ENCODE data around the gene AQP12B.
"Not testable (repeated sequence)": the region's sequence is repeated elsewhere in the genome, so short reads cannot be mapped to it uniquely, and the experiment has no call there.

The AQP12B gene

GRCh38 chr2:240683329-240683979, 769 bp upstream of the AQP12B start:
- not testable (repeated sequence) for DNase-seq

DNA sequence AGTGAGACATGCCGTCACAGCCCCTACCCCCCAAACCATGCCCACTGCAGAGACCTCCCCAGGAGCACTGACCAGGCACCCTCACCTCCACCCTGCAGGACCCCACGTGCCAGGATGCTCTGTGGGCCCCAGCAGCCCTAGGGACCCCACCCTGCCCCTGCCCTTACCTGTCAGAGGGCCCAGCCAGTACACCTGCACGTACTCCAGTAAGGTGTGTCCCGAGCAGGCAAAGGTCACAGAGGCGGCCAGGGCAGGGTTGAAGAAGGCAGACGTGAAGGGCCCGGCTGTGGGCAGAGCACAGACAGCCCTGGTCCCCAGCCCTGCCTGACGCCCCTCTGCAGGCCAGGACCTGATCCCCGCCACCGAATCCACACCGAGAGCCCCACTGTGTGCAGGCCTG, 2.5 kb downstream of the AQP12B start:
- DNase-seq = not testable (repeated sequence)

GRCh38 chr2:240678909-240679308, 3.8 kb downstream of the AQP12B start:
- DNase-seq = not testable (repeated sequence)

DNA sequence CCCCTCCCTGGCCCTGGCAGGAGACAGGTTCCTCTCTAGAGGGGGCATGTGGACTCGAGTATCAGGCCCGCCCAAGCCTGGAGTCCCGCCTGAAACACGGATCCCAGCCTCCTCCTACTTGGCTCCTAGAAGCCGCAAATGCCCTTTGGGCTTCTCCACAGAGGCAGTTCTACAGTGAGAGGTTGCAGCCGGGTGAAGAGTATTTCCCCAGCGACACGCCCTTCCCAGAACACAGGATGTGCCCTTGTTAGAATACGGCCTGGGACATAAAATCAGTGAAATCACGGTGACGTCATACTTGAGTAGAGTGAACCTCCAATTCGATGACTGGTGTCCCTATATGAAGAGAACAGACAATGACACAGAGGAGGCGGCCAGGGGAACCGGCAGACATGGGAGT, 4.6 kb downstream of the AQP12B start:
- not testable (repeated sequence) for DNase-seq

GRCh38 chr2:240675345-240675744, 7.3 kb downstream of the AQP12B start:
- not testable (repeated sequence) for DNase-seq

DNA sequence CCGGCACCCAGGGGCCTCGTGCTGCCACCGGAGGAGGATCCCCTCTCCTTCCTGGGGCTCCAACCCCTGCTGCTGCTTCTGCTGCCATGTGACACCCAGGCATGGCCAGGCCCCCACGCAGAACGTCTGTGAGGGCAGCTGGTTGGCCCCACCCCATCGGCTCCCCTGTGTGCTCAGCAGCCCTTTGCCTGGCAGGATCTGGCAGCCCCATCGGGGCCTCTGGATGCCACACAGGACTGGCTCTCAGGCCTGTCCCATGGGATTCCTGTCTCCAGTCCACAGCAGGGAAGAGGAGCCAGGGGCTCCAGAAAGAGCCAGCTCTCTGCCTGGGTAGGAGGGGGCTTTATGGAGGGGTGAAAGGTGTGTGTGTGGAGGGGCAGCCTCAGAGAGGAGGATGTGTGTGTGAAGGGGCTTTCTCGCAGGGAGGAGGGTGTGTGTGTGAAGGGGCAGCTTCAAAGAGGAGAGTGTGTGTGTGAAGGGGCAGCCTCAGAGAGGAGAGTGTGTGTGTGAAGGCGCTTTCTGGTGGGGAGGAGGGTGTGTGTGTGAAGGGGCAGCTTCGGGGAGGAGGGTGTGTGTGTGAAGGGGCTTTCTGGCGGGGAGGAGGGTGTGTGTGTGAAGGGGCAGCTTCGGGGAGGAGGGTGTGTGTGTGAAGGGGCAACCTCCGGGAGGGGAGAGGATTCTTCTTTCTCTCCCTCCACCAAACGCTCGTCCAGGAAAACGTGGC, 8.1 kb downstream of the AQP12B start:
- DNase-seq = not testable (repeated sequence)

DNA sequence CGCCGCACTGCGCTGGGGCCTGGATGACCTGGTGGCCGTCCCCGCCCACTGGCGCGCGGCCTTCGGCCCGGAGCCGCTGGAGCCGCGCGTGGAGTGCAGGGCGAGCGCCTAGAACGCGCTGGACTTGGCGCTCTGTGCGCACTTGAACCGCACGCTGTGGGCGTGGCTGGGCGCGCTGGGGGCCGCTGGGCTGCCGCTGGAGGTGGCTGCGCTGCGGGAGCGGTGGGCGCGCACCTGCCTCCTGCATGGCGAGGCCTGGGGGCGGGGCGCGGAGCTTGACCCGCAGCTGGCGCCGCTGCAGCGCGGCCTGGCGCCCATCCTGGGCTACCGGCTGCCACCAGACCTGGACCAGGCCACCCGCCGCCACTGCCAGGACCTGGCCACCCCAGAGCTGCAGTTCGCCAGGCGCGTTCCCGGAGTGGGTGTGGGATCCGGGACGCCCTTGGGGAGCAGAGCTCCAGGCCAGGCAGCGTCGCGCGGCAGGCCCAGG, 9.9 kb downstream of the AQP12B start:
- DNase-seq = no peak

DNA sequence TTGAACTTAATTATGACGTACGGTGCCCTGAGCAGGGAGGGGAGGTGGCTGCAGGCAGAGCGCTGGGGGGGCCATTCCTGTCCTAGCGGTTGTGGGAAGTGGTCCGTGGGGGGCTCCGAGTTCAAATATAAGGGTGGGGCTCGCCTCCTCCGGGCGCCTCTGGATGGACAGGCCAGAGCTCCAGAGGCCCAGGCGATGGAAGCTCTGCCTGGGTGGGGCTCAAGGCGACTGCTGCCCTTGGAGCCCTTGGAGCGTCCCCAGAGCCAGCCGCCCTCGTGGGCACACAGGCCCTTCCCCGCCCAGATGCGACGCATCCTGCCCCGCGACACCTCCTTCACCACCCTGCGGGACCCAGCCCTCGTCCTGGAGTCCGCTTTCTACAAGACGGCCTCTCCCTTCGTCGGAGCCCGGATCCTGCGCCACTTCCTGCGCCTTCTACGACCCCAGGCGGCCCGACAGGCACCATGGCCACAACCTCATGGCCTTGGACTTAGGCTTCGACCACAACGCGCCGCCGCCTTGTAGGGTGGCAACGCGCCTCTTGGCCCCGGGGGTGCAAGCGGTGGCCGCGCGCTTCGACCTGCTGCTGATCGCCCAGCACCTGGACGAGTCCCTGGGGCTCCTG, 10.5 kb downstream of the AQP12B start:
- no peak for DNase-seq

- no peak for DNase-seq
Observed at GRCh38 chr2:240670950-240671349, 11.7 kb downstream of the AQP12B start.

GRCh38 chr2:240670402-240670801, 12.3 kb downstream of the AQP12B start:
- no peak for DNase-seq

GRCh38 chr2:240664622-240665021, 18.1 kb downstream of the AQP12B start:
- no peak for DNase-seq

GRCh38 chr2:240663546-240664190, 19.0 kb downstream of the AQP12B start:
- no peak for DNase-seq

- DNase-seq = no peak
Observed at GRCh38 chr2:240662681-240663080, 20.0 kb downstream of the AQP12B start.

DNA sequence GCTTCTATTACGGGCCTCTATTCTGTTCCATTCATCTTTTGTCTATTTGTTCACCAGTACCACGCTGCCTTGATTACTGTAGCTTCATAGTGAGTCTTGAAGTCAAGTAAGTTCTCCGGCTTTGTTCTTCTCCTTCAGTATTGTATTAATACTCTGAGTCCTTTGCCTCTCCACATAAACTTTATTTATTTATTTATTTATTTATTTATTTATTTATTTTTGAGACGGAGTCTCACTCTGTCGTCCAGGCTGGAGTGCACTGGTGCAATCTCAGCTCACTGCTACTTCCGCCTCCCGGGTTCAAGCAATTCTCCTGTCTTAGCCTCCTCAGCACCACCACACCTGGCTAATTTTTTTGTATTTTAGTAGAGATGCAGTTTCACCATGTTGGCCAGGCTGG, 22.8 kb downstream of the AQP12B start:
- not testable (repeated sequence) for DNase-seq

DNA sequence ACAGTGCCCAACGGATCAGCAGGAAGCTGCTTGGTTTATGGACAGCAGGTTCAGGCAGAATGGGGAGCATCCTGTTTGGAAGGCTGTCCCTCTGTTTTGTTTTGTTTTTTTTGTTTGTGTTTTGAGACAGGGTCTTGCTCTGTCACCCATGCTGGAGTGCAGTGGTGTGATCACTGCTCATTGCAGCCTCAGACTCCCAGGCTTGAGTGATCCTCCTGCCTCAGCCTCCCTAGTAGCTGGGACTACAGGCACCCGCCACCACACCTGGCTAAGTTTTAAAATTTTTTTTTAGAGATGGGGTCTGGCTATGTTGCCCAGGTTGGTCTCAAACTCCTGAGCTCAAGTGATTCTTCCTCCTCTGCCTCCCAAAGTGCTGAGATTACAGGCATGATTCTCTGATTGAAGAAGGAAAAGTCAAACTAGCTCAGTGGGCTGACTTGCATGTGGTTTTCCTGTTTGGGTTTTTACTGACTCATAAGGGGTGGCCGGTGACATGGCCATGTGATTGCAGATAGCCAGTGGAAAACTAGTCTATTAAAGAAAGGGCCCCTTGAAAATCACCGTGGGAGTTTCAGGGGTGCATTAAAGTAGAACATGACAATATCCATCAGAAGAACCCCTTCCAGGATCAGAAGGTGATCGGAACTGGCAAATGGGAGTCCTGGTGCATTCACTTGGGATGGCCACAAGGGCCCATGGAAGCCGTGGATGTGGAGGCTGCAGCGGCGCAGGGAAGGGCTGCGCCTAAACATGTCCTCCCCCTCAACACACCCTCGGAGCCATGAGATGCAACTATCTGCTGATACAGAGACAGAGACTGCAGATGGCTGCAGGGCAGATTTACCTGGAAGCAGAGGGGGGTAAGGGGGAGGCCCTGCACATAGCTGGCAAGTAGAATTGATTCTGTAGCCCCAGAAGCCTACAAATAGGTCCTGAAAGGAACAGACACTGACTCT, 26.5 kb downstream of the AQP12B start:
- no peak for DNase-seq

- DNase-seq = no peak
Observed at GRCh38 chr2:240651185-240651584, 31.5 kb downstream of the AQP12B start.

GRCh38 chr2:240650254-240650965, 32.3 kb downstream of the AQP12B start:
- no peak for DNase-seq

DNA sequence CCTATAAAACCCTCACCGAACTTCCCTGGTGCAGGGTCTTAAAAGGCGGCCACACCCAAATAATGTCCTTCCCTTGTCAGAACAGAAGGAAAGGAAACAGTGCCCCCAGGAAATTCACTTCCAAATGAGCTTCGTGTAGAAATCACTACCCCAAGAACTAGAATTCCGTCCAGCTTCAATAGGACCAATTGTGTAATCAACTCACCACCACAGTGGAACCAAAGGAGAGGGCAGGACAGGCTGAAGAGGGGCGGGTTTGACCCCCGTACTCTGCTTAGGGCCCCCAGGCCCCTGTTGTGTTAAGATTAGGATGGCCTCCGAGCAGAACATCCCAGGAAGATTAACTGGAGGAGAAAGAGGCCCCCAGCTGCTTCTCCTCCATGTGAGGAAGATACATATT, 33.4 kb downstream of the AQP12B start:
- no peak for DNase-seq

- DNase-seq = no peak
Observed at GRCh38 chr2:240648650-240649275, 33.9 kb downstream of the AQP12B start.

- DNase-seq = no peak
Observed at GRCh38 chr2:240648155-240648649, 34.5 kb downstream of the AQP12B start.

Measured in stimulated activated naive CD4-positive, alpha-beta T cell treated with Interleukin-2 at 50 U/mL for 16 hours (primary cell).